DOHH2 (cell line): ENCODE measurements around the gene EML6.

ENCODE experiments used
- H3F3A ChIP-seq: fragments of 200-600 bp; sonication (generic), shearing (Covaris generic); 2 replicates; pipeline ENCODE4 v1.6.0; 2016; ENCODE audit warnings: antibody characterized with exemption, mild to moderate bottlenecking; ENCODE audit not compliant: control insufficient read depth, insufficient read depth
- H3K27ac ChIP-seq: fragments of 200-600 bp; sonication (generic); 2 replicates; pipeline ENCODE4 v1.5.1; 2014; ENCODE audit warnings: low read depth, mild to moderate bottlenecking, low read length, moderate library complexity
- H3K27me3 ChIP-seq: fragments of 200-600 bp; sonication (generic); 2 replicates; pipeline ENCODE4 v1.6.1; 2014; ENCODE audit warnings: mild to moderate bottlenecking, low read length, mixed read lengths; ENCODE audit not compliant: control insufficient read depth
- H3K36me3 ChIP-seq: fragments of 200-600 bp; sonication (generic); 2 replicates; pipeline ENCODE4 v1.6.1; 2014; ENCODE audit warnings: mild to moderate bottlenecking, low read length, moderate library complexity, mixed read lengths; ENCODE audit not compliant: control insufficient read depth
- H3K4me1 ChIP-seq: fragments of 200-600 bp; sonication (generic); 2 replicates; pipeline ENCODE4 v1.6.1; 2014; ENCODE audit warnings: mild to moderate bottlenecking, low read length, mixed read lengths; ENCODE audit not compliant: control insufficient read depth
- H3K4me2 ChIP-seq: fragments of 200-600 bp; sonication (generic); 2 replicates; pipeline ENCODE4 v1.6.0; 2014; ENCODE audit warnings: mild to moderate bottlenecking, low read length, moderate library complexity
- H3K4me3 ChIP-seq: fragments of 200-600 bp; sonication (generic); 2 replicates; pipeline ENCODE4 v1.5.1; 2014; ENCODE audit warnings: mild to moderate bottlenecking, low read length, mixed read lengths
- H3K79me2 ChIP-seq: fragments of 200-600 bp; sonication (generic); 2 replicates; pipeline ENCODE4 v1.6.1; 2014; ENCODE audit warnings: mild to moderate bottlenecking, low read length, mixed read lengths; ENCODE audit not compliant: control insufficient read depth
- H3K9me2 ChIP-seq: fragments of 200-600 bp; sonication (generic); replicated peaks from 2 replicates; pipeline ENCODE4 v1.6.1; 2014; ENCODE audit warnings: mild to moderate bottlenecking, low read length, mixed read lengths; ENCODE audit not compliant: control insufficient read depth
- H3K9me3 ChIP-seq: fragments of 200-600 bp; sonication (generic); 2 replicates; pipeline ENCODE4 v1.6.1; 2014; ENCODE audit warnings: antibody characterized with exemption, low read length, mixed read lengths; ENCODE audit not compliant: control insufficient read depth, insufficient read depth
- H4K20me1 ChIP-seq: fragments of 200-600 bp; sonication (generic); 2 replicates; pipeline ENCODE4 v1.6.0; 2014; ENCODE audit warnings: low read depth, mild to moderate bottlenecking, antibody characterized with exemption, low read length, moderate library complexity; ENCODE audit not compliant: control insufficient read depth, insufficient read depth
- CTCF ChIP-seq: fragments of 200-600 bp; sonication (generic); IDR thresholded peaks from one replicate; pipeline ENCODE4 v1.5.1; 2014; ENCODE audit warnings: antibody characterized with exemption, mild to moderate bottlenecking, low read depth, low read length; ENCODE audit not compliant: poor library complexity, severe bottlenecking
- EZH2phosphoT487 ChIP-seq: fragments of 200-600 bp; sonication (generic); IDR thresholded peaks from 2 replicates; pipeline ENCODE4 v1.6.1; 2017; ENCODE audit warnings: borderline replicate concordance, mild to moderate bottlenecking, antibody characterized with exemption, low read length, moderate library complexity, mixed read lengths

The EML6 gene

DNA sequence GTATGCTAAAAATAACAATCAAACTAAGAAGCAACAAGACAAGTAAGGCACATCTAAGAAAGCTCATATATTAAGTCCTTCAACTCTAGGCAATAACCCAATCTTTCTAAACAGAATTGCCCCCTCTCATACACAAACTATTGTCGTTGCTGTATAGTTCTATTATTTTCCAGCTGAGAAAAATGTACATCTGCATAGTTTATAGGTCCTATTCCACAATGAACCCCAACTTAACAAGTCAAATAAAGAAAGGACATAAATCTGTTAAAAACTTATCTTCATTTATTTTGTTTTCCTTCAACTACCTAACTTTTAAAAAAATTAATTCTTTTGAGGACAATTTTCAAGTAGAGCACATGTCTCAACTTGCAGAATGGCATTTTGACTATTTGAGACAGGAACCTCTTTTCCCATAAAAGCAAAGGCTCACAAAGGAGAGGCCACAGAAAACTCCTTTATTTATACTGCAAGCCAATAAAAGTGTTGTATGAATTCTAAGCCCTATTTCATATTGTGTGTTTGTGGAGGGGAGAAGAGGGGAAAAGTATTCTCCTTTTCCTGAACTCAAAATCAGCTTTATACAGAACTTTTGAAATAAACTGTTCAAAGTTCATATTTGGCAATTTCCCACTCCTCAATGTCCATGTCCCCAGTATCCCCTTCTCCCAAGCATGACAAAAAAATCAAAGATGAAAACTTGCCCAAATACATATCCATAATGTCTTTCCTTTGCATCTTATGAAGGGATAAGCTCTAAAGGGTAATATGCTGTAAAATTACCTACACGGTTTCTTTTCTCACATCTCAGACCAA is 289.4 kb downstream of the EML6 start:
- 0 out of 2 replicates have a peak, but pooled peaks cover 3% of the 10 kb centered on the region for H3F3A ChIP-seq
- no peaks in the 10 kb centered on the region for H3K9me3 ChIP-seq
- H3K4me1 ChIP-seq: peaks cover 46% of the 10 kb centered on the region
- H3K27me3 ChIP-seq: no peaks in the 10 kb centered on the region
- H3K27ac ChIP-seq: no peak overlapping the region
- peaks cover 86% of the 10 kb centered on the region for H3K79me2 ChIP-seq
- H4K20me1 ChIP-seq: peaks cover 18% of the 10 kb centered on the region; the same call in 1 of the 2 replicates
- H3K4me2 ChIP-seq: peak overlapping the region; percentile 53
- H3K4me3 ChIP-seq: no peak overlapping the region
- no peaks in the 10 kb centered on the region for H3K9me2 ChIP-seq
- peaks cover 7% of the 10 kb centered on the region for H3K36me3 ChIP-seq
- TF ChIP-seq CTCF (no peak), EZH2phosphoT487 (no peak)

DNA sequence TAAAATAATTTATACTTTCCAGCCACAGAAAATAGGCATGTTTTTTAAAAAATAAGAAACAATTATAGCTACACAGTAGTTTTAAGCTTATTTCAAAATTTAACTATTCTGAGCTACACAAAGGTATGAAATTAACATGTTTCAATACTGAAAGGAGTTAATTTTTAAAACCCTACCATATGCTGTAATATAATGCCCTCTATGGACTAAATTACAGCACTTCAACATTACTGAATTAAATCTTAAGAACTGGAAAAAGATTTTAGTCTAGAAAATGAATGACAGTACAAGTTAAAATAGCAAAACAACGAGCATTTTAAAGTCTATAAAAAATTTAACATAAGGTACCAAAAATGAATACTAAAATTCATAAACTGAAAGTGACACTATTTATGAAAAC is 290.5 kb downstream of the EML6 start:
- Histone ChIP-seq H3K9me2 (no peaks in the 10 kb centered on the region), H3K27me3 (no peaks in the 10 kb centered on the region), H3K4me2 (no peak overlapping the region), H4K20me1 (peaks cover 23% of the 10 kb centered on the region), H3K36me3 (peaks cover 17% of the 10 kb centered on the region), H3F3A (0 out of 2 replicates have a peak, but pooled peaks cover 3% of the 10 kb centered on the region), H3K79me2 (peaks cover 86% of the 10 kb centered on the region), H3K9me3 (no peaks in the 10 kb centered on the region), H3K4me1 (peaks cover 49% of the 10 kb centered on the region), H3K4me3 (no peak overlapping the region), H3K27ac (no peak overlapping the region)
- peak; percentile 46 for TF ChIP-seq CTCF
- TF ChIP-seq EZH2phosphoT487: no peak

- H3K9me3 ChIP-seq: no peaks in the 10 kb centered on the region
- no peak overlapping the region for H3K27ac ChIP-seq
- H3K4me1 ChIP-seq: peaks cover 53% of the 10 kb centered on the region
- no peaks in the 10 kb centered on the region for H3K27me3 ChIP-seq
- TF ChIP-seq EZH2phosphoT487 (no peak), CTCF (peak; percentile 62)
- no peaks in the 10 kb centered on the region for H3K9me2 ChIP-seq
- H3K79me2 ChIP-seq: peaks cover 85% of the 10 kb centered on the region
- peaks cover 20% of the 10 kb centered on the region for H3K36me3 ChIP-seq
- no peak overlapping the region for H3K4me3 ChIP-seq
- H4K20me1 ChIP-seq: peaks cover 27% of the 10 kb centered on the region
- H3K4me2 ChIP-seq: no peak overlapping the region
- H3F3A ChIP-seq: peaks cover 8% of the 10 kb centered on the region; the same call in 1 of the 2 replicates
These were observed 291.8 kb downstream of the EML6 start for GRCh38 chr2:55014962-55015939.
